HCEC 1CT (cell line): ENCODE results near the gene SNUPN.
"Not testable (repeated sequence)": the region's sequence is repeated elsewhere in the genome, so short reads cannot be mapped to it uniquely, and the experiment has no call there.

Experiments used
- DNase-seq: peaks from one replicate; pipeline ENCODE4 v3.0.0-alpha.2; 2017

The SNUPN gene

DNA sequence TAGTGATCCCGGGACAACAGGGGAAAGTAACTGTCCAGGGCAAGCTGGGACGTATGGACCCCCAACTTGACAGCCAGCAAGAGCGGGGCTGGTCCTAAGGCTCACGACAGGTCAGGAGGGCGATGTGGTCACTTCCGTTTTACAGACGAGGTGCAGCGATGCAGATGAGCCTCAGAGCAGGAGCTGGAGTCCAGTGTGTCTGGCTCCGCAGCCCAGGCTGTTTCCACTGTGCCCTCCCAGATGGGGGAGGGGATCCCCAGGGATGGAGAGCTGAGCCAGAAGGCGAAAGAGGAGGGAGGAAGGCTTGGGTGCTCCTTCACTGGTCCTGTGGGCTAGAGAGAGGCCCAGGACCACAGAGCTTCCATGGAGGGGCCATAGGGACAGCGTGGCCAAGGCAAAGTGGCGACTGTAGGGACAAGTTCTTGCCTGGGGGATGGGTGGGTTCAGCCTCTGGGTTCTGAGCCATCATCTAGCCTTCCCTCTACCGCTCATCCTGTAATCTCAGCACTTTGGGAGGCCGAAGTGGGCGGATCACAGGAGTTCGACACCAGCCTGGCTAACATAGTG is 27.9 kb upstream of the SNUPN start:
- no peak for DNase-seq

DNA sequence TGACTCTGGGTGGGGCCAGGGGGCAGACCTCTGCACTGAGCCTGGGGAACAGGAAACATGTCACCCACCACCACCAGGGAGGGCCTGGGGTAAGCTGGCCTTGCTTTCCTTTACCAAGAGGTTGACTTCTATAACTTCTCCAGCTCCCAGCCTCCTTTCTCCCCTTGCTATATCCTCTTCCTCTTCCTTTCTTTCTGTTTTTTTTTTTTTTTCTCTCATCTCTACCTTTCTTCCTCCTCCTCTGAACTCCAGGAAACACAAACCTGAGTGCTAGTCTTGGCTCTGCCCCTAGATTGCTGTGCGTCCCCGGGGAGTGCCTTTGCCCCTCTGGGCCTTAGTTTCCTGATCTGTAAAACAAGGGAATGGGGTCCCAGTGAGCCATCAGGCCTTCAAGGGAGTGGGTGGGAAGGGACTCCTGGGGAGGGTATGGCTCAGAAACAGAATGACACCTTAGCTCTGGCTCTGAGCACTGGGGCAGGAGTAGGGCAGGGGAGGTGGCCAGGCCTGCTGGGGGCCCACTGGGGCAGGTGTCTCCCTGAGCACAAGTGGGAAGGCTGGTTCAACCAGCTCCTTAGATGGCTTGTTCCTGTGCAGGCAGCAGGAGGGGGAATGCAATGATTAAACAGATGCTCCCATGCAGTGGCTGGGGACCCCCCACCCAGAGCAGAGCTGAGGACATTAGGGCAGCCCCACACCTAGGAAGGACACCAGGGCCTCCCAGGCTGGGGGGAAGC is 26.5 kb upstream of the SNUPN start:
- no peak for DNase-seq

DNA sequence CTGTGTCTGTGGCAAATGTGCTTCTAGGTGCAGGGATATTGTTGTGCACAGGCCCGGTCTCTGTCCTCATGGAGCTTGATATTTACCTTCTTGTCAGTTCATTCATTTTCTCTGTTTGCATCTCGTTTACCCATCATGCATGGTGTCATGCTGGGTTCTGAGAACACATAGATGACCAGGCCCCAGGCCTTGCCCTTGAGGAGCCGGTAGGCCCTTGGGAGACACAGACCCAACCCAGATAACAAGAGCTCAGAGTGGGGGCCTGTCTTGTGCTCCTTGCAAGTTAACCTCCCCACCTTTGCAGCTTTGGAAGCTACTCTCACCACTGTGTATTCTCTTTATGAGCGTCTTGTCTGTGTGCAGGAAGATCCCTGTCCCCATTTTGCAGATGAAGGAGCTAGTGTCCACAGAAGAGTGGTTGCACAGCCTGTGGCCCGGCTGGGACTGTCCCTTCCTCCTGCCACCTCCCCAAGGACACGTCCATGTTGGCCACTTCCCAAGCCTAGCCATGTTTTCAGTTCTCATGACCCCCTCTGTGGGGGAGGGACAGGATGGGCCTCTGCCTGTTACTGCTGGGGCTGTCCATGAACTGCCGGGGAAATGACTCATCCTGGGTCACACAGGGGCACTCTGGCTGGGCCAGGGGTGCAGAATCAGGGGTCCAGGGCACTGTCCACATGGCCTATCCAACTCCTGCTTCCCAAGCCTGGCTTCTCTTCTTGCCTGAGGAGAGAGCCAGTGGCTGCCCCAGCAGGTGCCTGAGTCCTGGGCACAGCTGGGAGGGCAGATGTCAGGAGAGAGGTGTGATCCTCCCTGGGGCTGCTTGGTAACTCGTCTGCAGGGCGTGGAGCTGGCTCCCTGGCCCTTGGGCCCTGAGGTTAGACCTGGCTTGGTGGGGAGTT is 25.6 kb upstream of the SNUPN start:
- DNase-seq: peak; percentile 49

DNA sequence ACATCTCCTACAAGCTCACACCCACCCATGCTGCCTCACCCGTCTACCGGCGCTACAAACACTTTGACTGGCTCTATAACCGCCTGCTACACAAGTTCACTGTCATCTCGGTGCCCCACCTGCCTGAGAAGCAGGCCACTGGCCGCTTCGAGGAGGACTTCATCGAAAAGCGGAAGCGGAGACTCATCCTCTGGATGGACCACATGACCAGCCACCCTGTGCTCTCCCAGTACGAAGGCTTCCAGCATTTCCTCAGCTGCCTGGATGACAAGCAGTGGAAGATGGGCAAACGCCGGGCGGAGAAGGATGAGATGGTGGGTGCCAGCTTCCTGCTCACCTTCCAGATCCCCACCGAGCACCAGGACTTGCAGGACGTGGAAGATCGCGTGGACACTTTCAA is 24.3 kb upstream of the SNUPN start:
- DNase-seq: no peak

DNA sequence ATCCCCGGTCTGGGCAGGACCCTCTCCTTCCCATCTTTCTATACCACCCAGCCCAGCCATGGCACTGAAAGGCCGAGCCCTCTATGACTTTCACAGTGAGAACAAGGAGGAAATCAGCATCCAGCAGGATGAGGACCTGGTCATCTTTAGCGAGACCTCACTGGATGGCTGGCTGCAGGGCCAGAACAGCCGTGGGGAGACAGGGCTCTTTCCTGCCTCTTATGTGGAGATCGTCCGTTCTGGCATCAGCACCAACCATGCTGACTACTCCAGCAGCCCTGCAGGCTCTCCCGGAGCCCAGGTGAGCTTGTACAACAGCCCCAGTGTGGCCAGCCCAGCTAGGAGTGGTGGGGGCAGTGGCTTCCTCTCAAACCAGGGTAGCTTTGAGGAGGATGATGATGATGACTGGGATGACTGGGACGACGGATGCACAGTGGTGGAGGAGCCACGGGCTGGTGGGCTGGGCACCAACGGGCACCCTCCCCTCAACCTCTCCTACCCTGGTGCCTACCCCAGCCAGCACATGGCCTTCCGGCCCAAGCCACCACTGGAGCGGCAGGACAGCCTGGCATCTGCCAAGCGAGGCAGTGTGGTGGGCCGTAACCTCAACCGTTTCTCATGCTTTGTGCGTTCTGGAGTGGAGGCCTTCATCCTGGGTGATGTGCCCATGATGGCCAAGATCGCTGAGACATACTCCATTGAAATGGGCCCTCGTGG is 23.7 kb upstream of the SNUPN start:
- DNase-seq: no peak

DNA sequence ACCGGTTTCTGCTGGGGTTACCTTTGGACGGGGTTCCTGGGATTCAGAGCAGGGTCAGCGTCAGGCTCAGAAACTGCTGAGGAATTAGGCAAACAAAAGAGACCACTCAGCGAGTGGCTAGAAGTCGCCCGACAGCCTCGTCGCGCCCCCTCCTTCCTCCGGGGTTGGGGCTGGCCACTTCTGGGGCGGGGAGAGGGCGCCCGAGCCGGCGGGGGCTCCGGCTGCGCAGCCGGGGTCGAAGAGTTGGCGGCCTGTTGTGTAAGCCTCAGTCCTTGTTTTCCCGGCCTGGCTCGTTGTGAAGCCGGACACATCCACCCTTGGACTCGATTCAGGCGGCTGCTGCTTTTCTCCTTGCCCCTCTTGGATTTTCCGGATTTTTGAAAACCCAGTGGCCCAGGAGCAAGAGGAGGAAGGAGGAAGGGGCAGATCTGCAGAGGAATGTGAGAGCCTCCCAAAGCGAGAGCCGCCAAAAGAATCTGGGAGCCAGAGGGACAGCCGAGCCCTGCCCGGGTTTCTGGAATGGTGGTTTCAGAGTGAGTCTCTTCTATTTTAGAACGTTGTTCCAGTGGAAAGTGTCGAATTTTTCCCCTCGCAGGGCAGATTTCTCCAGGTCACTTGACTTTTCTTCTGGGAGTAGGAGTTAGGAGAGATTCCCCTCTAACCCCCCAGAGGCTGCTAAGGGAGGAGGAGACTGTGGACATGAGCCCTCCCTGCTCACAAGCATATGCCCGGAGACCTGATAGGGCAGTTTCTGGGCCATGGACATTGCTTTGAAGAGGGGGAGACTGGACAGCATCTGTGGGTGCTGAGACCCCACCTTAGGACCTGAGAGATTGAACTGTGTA is 22.9 kb upstream of the SNUPN start:
- DNase-seq: peak; percentile 34

DNA sequence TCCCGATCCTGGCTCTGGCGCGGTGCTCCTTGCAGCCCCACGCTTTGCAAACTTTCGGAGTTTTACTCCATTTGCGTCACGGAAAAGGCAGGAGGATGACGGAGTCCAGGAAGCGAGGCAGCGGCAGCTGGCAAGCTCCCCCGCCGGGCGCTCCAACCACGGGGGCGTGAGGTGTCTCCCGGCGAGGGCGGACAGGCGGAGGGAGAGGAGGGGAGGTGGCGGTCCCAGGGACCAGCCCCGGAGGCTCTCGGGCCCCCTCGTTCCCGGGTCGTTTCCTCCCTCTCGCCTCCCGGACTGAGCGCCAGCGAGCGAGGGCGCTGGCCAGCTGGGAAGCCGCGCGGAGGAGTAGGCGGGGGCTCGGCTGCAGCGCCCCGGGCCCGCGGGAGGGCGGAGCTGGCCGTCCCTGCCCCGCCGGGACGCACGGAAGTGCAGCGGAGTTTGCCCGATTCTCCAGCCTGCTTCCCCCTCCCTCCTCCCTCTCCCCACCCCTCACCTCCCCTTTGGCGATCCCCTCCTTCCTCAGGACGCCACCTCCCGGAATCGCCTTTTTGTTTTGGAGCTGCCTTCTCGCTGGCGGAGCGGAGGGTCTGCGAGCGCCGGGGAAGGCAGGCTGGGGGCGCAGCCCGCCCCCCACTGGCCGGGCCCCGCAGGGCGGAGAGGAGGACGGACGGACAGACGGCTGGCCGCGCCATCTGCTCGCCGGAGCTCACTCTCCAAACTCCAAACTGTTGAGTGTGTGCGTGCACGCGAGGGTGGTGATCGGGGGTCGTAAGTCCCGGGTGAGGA is 22.0 kb upstream of the SNUPN start, which contains the start of gene SNX33:
Gene SNX33, plus strand, starts transcription at position 543 of the 786 bp plus-strand sequence. CDS start 1,191 bp downstream, outside the sequence.
- peak; percentile 83 for DNase-seq

DNA sequence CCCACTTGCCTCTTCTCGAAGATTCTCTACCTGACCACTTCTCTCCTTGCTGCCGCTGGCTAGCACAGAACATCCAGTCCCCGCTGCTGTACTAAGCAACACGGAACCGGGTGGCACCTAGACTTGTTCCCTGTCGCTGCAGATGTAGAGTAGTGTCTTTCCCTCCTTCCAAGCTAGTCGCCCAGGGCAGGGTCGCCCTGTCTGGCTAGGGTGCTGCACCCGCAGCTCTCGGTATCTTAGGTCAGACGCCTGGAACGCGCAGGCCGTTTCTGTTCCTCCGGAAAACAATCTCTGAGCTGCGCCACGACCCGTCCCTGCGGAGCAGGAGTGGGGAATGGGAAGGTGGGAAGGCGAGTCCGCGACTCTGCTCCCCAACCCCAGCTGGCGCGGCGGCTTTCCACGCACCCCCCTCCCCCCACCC is 21.4 kb upstream of the SNUPN start:
- peak; percentile 18 for DNase-seq

DNA sequence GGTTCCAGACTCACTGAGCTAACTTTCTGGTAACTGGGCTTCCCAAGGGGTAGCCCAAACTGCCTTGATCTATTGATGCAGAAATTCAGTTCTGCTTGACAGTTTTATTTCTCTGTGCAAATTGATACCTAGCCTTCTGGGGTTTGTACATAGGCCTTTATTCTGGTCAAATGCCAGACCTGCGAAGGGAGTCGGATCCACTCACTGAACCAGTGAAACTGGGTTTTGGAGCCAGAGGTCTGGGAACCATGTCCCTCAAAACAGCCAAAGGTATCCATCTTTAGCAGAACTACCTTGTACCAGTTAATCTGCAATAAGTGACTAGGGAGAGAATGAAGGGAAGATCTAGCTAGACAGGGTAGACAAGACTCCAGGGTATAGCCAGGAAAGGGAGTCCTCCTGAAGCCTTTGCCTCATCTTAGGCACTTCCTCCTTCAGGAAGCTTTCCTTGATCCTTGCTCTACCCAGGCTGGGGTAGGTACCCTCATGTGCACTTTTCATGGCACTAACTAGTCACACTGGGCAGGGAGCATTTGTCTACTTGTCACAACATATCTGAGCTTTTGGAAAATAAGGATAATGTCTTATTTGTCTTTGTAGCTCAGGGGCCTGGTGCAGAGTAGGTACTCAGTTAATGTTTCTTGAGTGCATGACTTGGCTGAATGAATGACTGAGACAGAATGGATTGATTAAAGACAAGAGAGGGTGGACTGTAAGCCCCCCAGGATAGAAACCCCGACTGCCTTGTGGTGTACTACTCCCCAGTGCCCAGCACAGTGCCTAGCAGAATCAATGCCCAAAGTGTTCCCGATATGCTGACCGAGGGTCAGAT is 20.8 kb upstream of the SNUPN start:
- DNase-seq: no peak

DNA sequence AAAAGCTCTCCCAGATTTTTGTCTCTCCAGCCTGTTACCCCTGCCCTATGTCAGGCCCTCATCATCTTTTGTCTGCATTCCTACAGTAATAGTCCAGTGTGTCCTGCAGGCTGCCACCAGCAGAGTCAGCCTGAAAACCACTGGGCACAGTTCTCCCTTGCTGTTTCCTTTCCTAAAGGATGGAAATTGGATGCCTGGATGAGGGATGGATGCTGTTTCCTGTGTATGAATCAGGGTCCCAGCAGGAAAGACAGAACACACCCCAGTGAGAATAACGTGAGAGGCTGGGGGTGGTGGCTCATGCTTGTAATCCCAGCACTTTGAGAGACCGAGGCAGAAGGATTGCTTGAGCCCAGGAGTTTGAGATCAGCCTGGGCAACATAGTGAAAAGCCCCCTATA is 18.9 kb upstream of the SNUPN start:
- DNase-seq: no peak

DNA sequence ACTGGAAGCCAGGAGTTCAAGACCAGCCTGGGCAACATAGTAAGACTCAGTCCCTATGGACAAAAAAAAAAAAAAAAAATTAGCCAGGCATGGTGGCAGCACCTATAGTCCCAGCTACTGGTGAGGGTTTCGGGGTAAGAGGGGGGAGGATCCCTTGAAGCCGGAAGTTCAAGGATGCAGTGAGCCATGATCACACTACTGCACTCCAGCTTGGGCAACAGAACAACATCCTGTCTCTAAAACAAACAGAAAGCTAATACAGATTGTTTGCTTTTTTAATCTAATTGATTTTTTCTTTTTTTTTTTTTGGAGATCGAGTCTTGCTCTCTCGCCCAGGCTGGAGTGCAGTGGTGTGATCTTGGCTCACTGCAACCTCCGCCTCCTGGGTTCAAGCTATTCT is 16.1 kb upstream of the SNUPN start:
- no peak for DNase-seq

DNA sequence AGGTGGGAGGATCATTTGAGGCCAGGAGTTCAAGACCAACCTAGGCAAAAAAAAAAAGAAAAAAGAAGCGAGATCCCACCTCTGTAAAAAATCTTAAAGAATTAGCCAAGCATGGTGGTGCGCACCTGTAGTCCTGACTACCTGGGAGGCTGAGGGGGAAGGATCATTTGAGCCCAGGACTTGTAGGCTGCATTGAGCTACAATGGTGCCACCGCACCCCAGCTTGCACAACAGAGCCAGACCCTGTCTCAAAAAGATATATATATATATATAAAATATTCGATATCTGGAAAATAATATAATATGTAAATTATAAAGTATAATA is 15.6 kb upstream of the SNUPN start:
- DNase-seq: no peak

DNA sequence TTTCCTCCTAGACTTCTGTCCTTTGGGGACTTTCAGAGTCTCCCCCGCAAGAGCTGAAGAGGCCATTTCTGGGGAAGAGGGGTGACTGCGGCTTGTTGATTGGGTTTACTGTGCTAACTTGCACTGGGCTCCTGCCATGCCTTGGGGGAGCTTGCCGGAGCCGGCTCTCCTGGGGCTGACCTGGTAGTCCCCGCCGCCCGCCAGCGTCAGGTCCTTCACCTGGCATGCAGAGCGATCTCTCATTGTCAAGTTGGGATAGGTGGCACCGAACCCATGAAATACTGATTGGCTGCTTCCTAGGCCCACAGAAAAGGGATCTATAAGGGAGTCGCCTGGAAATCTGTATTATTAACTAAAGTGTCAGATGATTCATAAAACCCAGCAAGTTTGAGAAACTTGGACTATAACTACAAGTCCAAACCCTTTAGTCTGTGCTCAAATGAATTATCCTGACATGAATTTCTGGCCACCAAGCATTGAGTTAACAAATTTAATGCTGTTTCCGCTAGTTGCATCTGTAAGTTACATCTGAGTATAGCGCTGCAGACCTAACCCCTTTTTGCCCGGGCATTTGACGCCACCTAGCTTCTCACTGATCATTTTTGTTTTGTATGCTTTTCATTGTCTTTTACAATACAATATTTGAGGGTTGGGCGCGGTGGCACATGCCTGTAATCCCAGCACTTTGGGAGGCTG is 15.1 kb upstream of the SNUPN start:
- peak; percentile 65 for DNase-seq

DNA sequence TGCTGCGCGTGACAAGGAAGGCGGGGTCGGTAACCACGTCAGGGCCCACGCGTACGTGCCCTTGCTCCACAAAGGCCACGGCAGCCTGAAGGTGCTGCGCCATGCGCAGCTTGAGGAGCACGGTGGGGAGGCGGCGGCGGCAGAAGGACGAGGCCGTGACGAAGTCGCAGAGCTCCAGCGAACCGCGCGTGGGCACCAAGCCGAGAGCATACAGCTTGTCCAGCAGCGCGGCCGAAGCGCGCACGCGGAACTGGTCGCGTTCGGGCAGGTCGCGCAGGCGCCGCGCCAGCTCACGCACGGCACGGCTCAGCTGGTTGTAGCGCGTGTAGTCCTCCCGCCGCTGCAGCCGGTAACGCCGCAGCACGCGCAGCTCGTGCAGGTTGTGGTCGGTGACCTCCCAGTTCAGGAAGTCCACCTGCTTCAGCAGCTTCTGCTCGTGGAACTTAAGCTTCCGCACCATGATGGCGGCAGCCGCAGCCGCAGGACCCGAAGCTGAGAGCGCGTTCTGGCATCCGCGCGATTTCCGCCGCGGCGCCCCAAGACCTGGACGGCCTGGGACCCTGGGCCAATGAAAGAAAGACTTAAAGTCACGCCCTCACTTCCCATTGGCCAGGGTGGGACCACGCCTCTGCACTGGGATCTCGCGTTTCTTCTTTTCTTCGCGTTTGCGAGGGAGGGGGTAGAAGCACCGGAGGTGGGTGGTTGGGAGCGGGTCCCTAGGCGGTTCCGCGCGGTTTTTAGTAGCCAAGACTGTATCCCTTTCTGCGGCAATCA is 14.4 kb upstream of the SNUPN start, which contains the start of gene IMP3:
Gene IMP3, minus strand, starts transcription at position 516 of the 774 bp plus-strand sequence. Its CDS starts 56 bp downstream, at position 460.
- DNase-seq: peak; percentile 97

DNA sequence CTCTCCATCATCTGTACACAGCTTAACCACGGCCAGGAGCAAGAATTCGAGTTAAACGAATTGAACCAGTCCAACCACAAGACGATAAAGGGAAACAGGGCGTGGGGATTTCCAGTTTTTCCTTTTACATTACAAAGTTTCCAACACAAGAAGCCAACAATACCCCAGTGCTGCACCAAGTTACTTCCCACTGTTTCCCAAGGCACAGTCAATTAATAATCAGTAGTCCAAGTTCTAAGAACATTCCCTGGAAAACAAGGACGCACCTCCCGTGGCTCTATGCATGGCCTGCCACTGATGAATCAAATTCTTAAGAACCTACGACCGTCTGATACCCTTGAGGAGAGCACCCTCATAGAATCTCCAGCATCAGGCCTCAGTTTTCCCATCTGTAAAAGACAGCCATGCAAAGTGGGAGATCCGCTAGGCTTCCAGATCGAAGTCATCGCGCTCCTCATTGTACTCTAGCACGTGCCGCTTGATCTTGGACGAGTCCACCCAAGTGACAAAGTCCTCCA is 13.7 kb upstream of the SNUPN start:
- DNase-seq: no peak

DNA sequence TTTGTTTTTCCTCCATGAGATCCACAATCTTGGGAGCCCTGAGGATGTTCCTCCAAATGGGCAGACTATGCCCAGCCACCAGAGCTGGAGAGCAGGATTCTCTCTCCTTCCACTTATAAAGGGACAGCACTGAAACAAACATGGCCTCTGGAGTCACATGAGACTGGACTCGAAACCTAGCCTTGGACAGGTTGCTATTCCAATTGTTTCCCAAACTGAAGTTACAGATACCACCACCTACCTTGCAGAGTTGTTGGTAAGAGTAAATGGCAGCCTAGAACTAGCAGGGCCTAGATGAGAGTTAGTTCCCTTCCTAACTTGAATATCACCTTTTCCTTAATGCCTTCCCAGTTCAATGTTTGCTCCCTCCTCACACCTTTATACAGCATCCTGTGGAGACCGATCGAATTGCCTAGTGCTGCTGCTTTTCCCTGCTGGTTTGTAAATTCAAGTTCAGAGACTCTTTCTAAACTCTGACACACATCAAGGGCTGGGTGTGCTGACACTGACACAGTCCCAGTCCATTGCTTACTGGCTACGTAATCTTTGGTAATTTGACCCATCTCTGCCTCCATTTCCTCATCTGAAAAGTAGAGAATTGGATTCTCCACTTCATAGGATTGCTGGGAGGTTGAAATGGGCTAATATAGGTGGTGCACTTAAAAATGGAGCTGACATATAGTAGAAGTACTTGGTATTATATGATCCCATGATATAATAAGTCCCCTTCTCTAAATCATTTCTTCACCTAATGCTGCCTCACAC is 11.9 kb upstream of the SNUPN start:
- DNase-seq: no peak

DNA sequence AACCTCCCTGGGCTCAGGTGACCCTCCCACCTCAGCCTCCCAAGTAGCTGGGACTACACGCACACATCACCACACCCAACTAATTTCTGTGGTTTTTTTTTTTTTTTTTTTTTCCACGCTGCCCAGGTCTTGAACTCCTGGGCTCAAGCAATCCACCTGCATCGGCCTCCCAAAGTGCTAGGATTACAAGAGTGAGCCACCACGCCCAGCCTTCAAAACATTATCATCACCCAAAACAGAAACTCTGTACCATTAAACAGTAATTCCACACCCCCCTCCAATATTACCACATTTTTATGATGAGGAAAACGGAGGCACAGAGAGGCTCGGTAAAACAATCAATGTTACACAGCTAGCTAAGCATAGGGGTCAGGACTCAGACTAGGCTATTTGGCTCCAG is 10.5 kb upstream of the SNUPN start:
- no peak for DNase-seq

DNA sequence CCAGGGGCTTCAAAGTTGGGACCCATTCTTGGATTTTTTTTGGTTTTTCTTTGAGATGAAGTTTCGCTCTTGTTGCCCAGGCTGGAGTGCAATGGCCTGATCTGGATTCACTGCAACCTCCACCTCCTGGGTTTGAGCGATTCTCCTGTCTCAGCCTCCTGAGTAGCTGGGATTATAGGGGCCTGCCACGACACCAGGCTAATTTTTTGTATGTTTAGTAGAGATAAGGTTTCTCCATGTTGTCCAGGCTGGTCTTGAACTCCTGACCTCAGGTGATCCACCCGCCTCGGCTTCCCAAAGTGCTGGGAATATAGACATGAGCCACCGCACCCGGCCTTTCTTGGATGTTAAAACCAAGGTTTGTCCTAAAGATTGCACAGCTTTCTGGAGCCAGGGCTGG is 8.4 kb upstream of the SNUPN start:
- DNase-seq: not testable (repeated sequence)
